SK-N-SH treated with all-trans-retinoic acid at 6 μM for 48 hours (cell line): Measurements from ENCODE around the gene JCAD.

ENCODE experiments used
- ATAC-seq: fragments of 200-7000 bp; cut with Tn5 transposase; 3 replicates; pipeline ENCODE4 v1.9.1; 2020; ENCODE audit warnings: mild to moderate bottlenecking, moderate library complexity
- ARNTL ChIP-seq: fragments of 450-650 bp; formaldehyde crosslinking; IDR thresholded peaks from 2 replicates; pipeline ENCODE4 v1.5.0; 2020; ENCODE audit warnings: low read depth, mild to moderate bottlenecking, moderate library complexity, borderline replicate concordance
- BACH2 ChIP-seq: fragments of 250-450 bp; sonication (Bioruptor Pico); IDR thresholded peaks from 2 replicates; pipeline ENCODE4 v1.9.0; 2021; ENCODE audit warnings: mild to moderate bottlenecking, borderline replicate concordance
- CSDC2 ChIP-seq: fragments of 250-450 bp; sonication (Bioruptor Pico); IDR thresholded peaks from 2 replicates; pipeline ENCODE4 v1.5.0; 2020; ENCODE audit warnings: mild to moderate bottlenecking, moderate library complexity
- ESRRG ChIP-seq: fragments of 250-450 bp; sonication (Bioruptor Pico); IDR thresholded peaks from 2 replicates; pipeline ENCODE4 v1.6.1; 2021; ENCODE audit warnings: mild to moderate bottlenecking
- GLIS3 ChIP-seq: fragments of 250-450 bp; sonication (Bioruptor Pico); IDR thresholded peaks from 2 replicates; pipeline ENCODE4 v1.5.0; 2020; ENCODE audit warnings: mild to moderate bottlenecking, moderate library complexity
- ISL1 ChIP-seq: fragments of 250-450 bp; sonication (Bioruptor Pico); IDR thresholded peaks from 2 replicates; pipeline ENCODE4 v2.1.2; 2022; ENCODE audit warnings: mild to moderate bottlenecking, moderate library complexity
- OSR1 ChIP-seq: fragments of 250-450 bp; sonication (Bioruptor Pico); IDR thresholded peaks from 2 replicates; pipeline ENCODE4 v1.8.0; 2022; ENCODE audit warnings: moderate library complexity, mild to moderate bottlenecking, inconsistent platforms
- PPARA ChIP-seq: fragments of 250-450 bp; sonication (Bioruptor Pico); IDR thresholded peaks from 2 replicates; pipeline ENCODE4 v1.5.0; 2020; ENCODE audit warnings: mild to moderate bottlenecking, borderline replicate concordance
- RARB ChIP-seq: fragments of 250-450 bp; sonication (Bioruptor Pico); IDR thresholded peaks from 2 replicates; pipeline ENCODE4 v1.8.0; 2021; ENCODE audit warnings: mild to moderate bottlenecking, moderate library complexity
- SNAI2 ChIP-seq: fragments of 250-450 bp; sonication (Bioruptor Pico); IDR thresholded peaks from 2 replicates; pipeline ENCODE4 v1.5.0; 2020; ENCODE audit warnings: mild to moderate bottlenecking, moderate library complexity
- TCF4 ChIP-seq: fragments of 250-450 bp; sonication (Bioruptor Pico); IDR thresholded peaks from 2 replicates; pipeline ENCODE4 v1.8.0; 2021; ENCODE audit warnings: mild to moderate bottlenecking, moderate library complexity, borderline replicate concordance
- TOX ChIP-seq: fragments of 250-450 bp; sonication (Bioruptor Pico); IDR thresholded peaks from 2 replicates; pipeline ENCODE4 v1.8.0; 2021; ENCODE audit warnings: mild to moderate bottlenecking, moderate library complexity, borderline replicate concordance
- ZC3H10 ChIP-seq: fragments of 250-450 bp; sonication (Bioruptor Pico); IDR thresholded peaks from 2 replicates; pipeline ENCODE4 v1.5.1; 2021; ENCODE audit warnings: mild to moderate bottlenecking, moderate library complexity
- ZFP3 ChIP-seq: fragments of 250-450 bp; sonication (Bioruptor Pico); IDR thresholded peaks from 2 replicates; pipeline ENCODE4 v1.5.0; 2020; ENCODE audit warnings: mild to moderate bottlenecking, moderate library complexity
- ZFP30 ChIP-seq: fragments of 450-650 bp; formaldehyde crosslinking; IDR thresholded peaks from 2 replicates; pipeline ENCODE4 v1.5.0; 2022; ENCODE audit warnings: mild to moderate bottlenecking, moderate library complexity
- ZNF565 ChIP-seq: fragments of 450-650 bp; formaldehyde crosslinking; conservative IDR thresholded peaks from 2 replicates; pipeline ENCODE4 v1.5.0; 2020; ENCODE audit warnings: low read depth, mild to moderate bottlenecking, moderate library complexity
- ZNF70 ChIP-seq: fragments of 450-650 bp; formaldehyde crosslinking; IDR thresholded peaks from 2 replicates; pipeline ENCODE4 v1.5.0; 2020; ENCODE audit warnings: mild to moderate bottlenecking, moderate library complexity
- ZNF8 ChIP-seq: fragments of 450-650 bp; formaldehyde crosslinking; IDR thresholded peaks from 2 replicates; pipeline ENCODE4 v1.5.0; 2020; ENCODE audit warnings: mild to moderate bottlenecking, moderate library complexity
- TF ChIP-seq, protein P1 (sequence below): fragments of 250-450 bp; sonication (Bioruptor Pico); IDR thresholded peaks from 2 replicates; pipeline ENCODE4 v1.5.1; 2021; ENCODE audit warnings: mild to moderate bottlenecking, moderate library complexity
- TF ChIP-seq, protein P2 (sequence below): fragments of 250-450 bp; sonication (Bioruptor Pico); IDR thresholded peaks from 2 replicates; pipeline ENCODE4 v1.5.0; 2020; ENCODE audit warnings: mild to moderate bottlenecking, moderate library complexity
- TF ChIP-seq, protein P3 (sequence below): fragments of 250-450 bp; sonication (Bioruptor Pico); IDR thresholded peaks from 2 replicates; pipeline ENCODE4 v1.8.0; 2020; ENCODE audit warnings: mild to moderate bottlenecking, moderate library complexity, borderline replicate concordance
- TF ChIP-seq, protein P4 (sequence below): fragments of 250-450 bp; sonication (Bioruptor Pico); IDR thresholded peaks from 2 replicates; pipeline ENCODE4 v1.8.0; 2021; ENCODE audit warnings: low read depth, mild to moderate bottlenecking, moderate library complexity, borderline replicate concordance
- TF ChIP-seq, protein P5 (sequence below): fragments of 250-450 bp; sonication (Bioruptor Pico); IDR thresholded peaks from 2 replicates; pipeline ENCODE4 v1.5.1; 2020; ENCODE audit warnings: low read depth, mild to moderate bottlenecking, moderate library complexity

The JCAD gene

DNA sequence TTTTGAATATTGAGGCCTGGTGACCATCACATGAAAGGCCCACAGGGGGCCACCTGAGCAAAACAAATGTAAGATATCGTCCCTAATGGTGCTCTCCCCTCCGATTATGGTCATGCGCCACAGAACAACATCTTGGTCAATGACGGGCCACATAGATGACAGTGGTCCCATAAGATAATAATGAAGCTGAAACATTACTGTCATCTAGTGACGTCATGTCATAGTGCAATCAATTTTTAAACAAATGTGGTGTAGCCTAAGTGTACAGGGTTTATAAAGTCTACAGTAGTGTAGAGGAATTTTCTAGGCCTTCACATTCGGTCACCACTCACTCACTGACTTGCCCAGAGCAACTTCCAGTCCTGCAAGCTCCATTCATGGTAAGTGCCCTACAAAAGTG is 36.8 kb downstream of the JCAD start:
- TF ChIP-seq ZC3H10 (CRISPR knock-in tag) = no peak
- no peak for TF ChIP-seq BACH2
- no peak for TF ChIP-seq ISL1 (CRISPR knock-in tag)
- no peak for TF ChIP-seq TCF4 (CRISPR knock-in tag)
- TF ChIP-seq ZNF565 (CRISPR knock-in tag) = no peak
- TF ChIP-seq, protein P1, sequence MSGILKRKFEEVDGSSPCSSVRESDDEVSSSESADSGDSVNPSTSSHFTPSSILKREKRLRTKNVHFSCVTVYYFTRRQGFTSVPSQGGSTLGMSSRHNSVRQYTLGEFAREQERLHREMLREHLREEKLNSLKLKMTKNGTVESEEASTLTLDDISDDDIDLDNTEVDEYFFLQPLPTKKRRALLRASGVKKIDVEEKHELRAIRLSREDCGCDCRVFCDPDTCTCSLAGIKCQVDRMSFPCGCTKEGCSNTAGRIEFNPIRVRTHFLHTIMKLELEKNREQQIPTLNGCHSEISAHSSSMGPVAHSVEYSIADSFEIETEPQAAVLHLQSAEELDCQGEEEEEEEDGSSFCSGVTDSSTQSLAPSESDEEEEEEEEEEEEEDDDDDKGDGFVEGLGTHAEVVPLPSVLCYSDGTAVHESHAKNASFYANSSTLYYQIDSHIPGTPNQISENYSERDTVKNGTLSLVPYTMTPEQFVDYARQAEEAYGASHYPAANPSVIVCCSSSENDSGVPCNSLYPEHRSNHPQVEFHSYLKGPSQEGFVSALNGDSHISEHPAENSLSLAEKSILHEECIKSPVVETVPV (CRISPR knock-in tag) = no peak
- TF ChIP-seq OSR1 (CRISPR knock-in tag) = no peak
- no peak for TF ChIP-seq RARB
- TF ChIP-seq ZFP3 = no peak
- TF ChIP-seq, protein P2, sequence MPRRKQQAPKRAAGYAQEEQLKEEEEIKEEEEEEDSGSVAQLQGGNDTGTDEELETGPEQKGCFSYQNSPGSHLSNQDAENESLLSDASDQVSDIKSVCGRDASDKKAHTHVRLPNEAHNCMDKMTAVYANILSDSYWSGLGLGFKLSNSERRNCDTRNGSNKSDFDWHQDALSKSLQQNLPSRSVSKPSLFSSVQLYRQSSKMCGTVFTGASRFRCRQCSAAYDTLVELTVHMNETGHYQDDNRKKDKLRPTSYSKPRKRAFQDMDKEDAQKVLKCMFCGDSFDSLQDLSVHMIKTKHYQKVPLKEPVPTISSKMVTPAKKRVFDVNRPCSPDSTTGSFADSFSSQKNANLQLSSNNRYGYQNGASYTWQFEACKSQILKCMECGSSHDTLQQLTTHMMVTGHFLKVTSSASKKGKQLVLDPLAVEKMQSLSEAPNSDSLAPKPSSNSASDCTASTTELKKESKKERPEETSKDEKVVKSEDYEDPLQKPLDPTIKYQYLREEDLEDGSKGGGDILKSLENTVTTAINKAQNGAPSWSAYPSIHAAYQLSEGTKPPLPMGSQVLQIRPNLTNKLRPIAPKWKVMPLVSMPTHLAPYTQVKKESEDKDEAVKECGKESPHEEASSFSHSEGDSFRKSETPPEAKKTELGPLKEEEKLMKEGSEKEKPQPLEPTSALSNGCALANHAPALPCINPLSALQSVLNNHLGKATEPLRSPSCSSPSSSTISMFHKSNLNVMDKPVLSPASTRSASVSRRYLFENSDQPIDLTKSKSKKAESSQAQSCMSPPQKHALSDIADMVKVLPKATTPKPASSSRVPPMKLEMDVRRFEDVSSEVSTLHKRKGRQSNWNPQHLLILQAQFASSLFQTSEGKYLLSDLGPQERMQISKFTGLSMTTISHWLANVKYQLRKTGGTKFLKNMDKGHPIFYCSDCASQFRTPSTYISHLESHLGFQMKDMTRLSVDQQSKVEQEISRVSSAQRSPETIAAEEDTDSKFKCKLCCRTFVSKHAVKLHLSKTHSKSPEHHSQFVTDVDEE (CRISPR knock-in tag) = no peak
- TF ChIP-seq, protein P3, sequence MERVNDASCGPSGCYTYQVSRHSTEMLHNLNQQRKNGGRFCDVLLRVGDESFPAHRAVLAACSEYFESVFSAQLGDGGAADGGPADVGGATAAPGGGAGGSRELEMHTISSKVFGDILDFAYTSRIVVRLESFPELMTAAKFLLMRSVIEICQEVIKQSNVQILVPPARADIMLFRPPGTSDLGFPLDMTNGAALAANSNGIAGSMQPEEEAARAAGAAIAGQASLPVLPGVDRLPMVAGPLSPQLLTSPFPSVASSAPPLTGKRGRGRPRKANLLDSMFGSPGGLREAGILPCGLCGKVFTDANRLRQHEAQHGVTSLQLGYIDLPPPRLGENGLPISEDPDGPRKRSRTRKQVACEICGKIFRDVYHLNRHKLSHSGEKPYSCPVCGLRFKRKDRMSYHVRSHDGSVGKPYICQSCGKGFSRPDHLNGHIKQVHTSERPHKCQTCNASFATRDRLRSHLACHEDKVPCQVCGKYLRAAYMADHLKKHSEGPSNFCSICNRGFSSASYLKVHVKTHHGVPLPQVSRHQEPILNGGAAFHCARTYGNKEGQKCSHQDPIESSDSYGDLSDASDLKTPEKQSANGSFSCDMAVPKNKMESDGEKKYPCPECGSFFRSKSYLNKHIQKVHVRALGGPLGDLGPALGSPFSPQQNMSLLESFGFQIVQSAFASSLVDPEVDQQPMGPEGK (CRISPR knock-in tag) = no peak
- TF ChIP-seq PPARA (CRISPR knock-in tag) = no peak
- TF ChIP-seq, protein P4, sequence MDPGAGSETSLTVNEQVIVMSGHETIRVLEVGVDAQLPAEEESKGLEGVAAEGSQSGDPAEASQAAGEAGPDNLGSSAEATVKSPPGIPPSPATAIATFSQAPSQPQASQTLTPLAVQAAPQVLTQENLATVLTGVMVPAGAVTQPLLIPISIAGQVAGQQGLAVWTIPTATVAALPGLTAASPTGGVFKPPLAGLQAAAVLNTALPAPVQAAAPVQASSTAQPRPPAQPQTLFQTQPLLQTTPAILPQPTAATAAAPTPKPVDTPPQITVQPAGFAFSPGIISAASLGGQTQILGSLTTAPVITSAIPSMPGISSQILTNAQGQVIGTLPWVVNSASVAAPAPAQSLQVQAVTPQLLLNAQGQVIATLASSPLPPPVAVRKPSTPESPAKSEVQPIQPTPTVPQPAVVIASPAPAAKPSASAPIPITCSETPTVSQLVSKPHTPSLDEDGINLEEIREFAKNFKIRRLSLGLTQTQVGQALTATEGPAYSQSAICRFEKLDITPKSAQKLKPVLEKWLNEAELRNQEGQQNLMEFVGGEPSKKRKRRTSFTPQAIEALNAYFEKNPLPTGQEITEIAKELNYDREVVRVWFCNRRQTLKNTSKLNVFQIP = no peak
- TF ChIP-seq GLIS3 (CRISPR knock-in tag) = no peak
- no peak for TF ChIP-seq SNAI2
- no peak for TF ChIP-seq CSDC2 (CRISPR knock-in tag)
- TF ChIP-seq TOX = no peak
- no peak for TF ChIP-seq ARNTL (CRISPR knock-in tag)
- no peak for TF ChIP-seq ESRRG (CRISPR knock-in tag)
- no peak for TF ChIP-seq ZNF8 (CRISPR knock-in tag)
- ATAC-seq = no peak

DNA sequence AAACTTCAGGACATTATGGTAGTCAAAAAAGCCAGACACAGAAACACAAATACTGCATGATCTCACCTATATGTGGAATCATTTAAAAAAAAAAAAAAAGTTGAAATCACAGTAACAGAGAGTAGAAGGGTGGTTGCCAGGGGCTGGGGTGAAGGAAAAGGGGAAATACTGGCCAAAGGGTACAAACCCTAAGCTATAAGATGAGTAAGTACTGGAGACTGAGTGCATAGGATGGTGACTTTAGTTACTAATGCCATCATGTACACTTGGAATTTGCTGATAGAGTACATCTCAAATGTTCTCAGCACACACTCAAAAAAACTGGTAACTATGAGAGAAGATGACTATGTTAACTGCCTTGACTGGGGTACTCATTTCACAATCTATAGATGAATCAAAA is 39.9 kb downstream of the JCAD start:
- ATAC-seq = no peak
- TF ChIP-seq BACH2 (no peak), ZFP30 (CRISPR knock-in tag) (no peak), ESRRG (CRISPR knock-in tag) (no peak), ZNF70 (CRISPR knock-in tag) (no peak), ZNF8 (CRISPR knock-in tag) (no peak), TCF4 (CRISPR knock-in tag) (no peak), GLIS3 (CRISPR knock-in tag) (no peak), ZC3H10 (CRISPR knock-in tag) (no peak), TOX (no peak)
- TF ChIP-seq, protein P4 = no peak
- TF ChIP-seq, protein P3 (CRISPR knock-in tag) = no peak
- TF ChIP-seq, protein P1 (CRISPR knock-in tag) = no peak
- TF ChIP-seq, protein P2 (CRISPR knock-in tag) = no peak
- TF ChIP-seq, protein P5, sequence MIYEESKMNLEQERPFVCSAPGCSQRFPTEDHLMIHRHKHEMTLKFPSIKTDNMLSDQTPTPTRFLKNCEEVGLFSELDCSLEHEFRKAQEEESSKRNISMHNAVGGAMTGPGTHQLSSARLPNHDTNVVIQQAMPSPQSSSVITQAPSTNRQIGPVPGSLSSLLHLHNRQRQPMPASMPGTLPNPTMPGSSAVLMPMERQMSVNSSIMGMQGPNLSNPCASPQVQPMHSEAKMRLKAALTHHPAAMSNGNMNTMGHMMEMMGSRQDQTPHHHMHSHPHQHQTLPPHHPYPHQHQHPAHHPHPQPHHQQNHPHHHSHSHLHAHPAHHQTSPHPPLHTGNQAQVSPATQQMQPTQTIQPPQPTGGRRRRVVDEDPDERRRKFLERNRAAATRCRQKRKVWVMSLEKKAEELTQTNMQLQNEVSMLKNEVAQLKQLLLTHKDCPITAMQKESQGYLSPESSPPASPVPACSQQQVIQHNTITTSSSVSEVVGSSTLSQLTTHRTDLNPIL = no peak
